PFSK-1 (cell line): ENCODE results near the gene ABI1.

Experiments
- FOXP2 ChIP-seq: optimal IDR thresholded peaks from 2 replicates; pipeline ENCODE3; 2011; ENCODE audit warnings: borderline replicate concordance, control low read depth, inconsistent platforms; ENCODE audit not compliant: insufficient read depth; ENCODE audit errors: extremely low read length, extremely low read depth
- POLR2AphosphoS5 ChIP-seq: IDR thresholded peaks from 2 replicates; pipeline ENCODE4 v1.6.1; 2012; ENCODE audit warnings: low read depth, mild to moderate bottlenecking, control low read depth, low read length, moderate library complexity
- REST ChIP-seq, 2 experiments: IDR thresholded peaks; 2 replicates each; pipeline versions ENCODE4 v1.6.1 to v1.8.0; 2011 to 2012; ENCODE audit warnings: low read depth in 2 of 2, low read length in 2 of 2, control low read depth in 1 of 2, inconsistent platforms in 1 of 2, mild to moderate bottlenecking in 1 of 2, moderate library complexity in 1 of 2; ENCODE audit not compliant: insufficient read depth in 1 of 2
- SIN3A ChIP-seq: IDR thresholded peaks from 2 replicates; pipeline ENCODE4 v1.6.1; 2012; ENCODE audit warnings: mild to moderate bottlenecking, low read length, moderate library complexity, borderline replicate concordance; ENCODE audit not compliant: insufficient read depth
- TAF1 ChIP-seq: IDR thresholded peaks from 2 replicates; pipeline ENCODE4 v1.6.1; 2012; ENCODE audit warnings: low read length, control low read depth, borderline replicate concordance; ENCODE audit not compliant: insufficient read depth

ABI1 gene

DNA sequence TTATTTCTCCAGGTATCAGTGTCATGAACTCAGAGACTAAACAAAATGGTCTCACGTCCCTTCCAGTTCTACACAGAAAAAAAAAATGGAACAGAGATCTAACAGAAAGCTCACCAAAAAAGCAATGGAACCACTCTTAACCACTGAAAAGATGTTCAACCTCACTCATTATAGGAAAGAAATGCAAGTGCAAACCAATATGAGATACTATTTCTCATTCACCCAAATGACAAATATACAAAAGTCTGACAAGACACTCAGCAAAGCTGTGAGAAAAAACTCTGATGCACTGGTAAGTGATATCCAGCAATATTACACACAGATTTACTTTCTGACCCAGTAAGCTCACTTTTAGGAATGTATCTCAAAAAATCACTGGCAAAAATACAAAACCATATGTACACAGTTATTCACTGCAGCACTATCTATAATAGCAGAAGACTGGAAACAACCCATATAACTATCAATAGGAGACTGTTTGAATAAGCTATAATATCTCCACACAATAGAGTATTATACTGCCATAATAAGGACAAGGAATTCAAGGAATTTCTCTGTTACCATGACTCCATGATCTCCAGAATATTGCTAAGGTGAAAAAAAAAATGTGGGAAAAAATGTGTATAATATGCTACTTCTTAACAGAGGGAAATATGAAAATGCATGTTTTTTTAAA lies 36.6 kb downstream of the ABI1 start:
- TF ChIP-seq REST (IDR thresholded peaks at IDR 0.05; ENCODE audit: insufficient read depth in 1 of 2, low read depth in 2 of 2, low read length in 2 of 2) (no peak), FOXP2 (no peak), POLR2AphosphoS5 (no peak), SIN3A (no peak), TAF1 (no peak)

GRCh38 chr10:26821699-26822570 lies 38.8 kb downstream of the ABI1 start:
- TF ChIP-seq REST (IDR thresholded peaks at IDR 0.05; ENCODE audit: insufficient read depth in 1 of 2, low read depth in 2 of 2, low read length in 2 of 2) (no peak), TAF1 (no peak), SIN3A (no peak), FOXP2 (no peak), POLR2AphosphoS5 (no peak)

DNA sequence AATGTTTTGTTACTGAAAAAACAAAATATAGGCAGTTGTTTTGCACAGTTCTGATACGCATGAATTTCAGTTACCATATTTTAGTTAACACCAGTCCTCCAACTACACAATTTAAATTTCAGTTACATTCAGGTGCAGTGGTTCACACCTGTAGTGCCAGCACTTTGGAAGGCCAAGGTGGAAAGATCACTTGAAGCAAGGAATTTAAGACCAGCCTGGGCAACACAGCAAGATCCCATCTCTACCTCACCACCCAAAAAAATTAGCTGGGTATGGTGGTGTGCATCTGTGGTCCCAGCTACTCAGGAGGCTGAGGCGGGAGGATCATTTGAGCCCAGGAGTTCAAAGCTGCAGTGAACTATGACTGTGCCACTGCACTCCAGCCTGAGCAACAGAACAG lies 45.3 kb downstream of the ABI1 start:
- TF ChIP-seq FOXP2 (no peak), TAF1 (no peak), REST (IDR thresholded peaks at IDR 0.05; ENCODE audit: insufficient read depth in 1 of 2, low read depth in 2 of 2, low read length in 2 of 2) (no peak), POLR2AphosphoS5 (no peak), SIN3A (no peak)

GRCh38 chr10:26810435-26811026 lies 50.2 kb downstream of the ABI1 start:
- no peak for TF ChIP-seq FOXP2
- TF ChIP-seq POLR2AphosphoS5, result no peak

- TF ChIP-seq REST (IDR thresholded peaks at IDR 0.05; ENCODE audit: insufficient read depth in 1 of 2, low read depth in 2 of 2, low read length in 2 of 2) (no peak), POLR2AphosphoS5 (no peak), FOXP2 (no peak), TAF1 (no peak), SIN3A (no peak)
Measured at GRCh38 chr10:26809973-26810372, 50.8 kb downstream of the ABI1 start.
